PC-9 (cell line): ENCODE measurements around the gene ATRNL1. TPM values are rescaled to one million over a fixed set of nuclear protein-coding genes. Genes with fewer than 3 reads are reported as not detected.

Experiments
- BruUV-seq: library from RNA; stranded (reverse); fragments of 400-500 nt; replicated peaks from 2 replicates; lab custom pipeline; 2021; lab: Mats Ljungman, UMichigan
- CTCF ChIA-PET: fragments of 300-600 bp; sonication (Branson Sonifier 250); formaldehyde crosslinking; loops from one replicate; lab custom pipeline; 2022; ENCODE audit warnings: antibody characterized with exemption; lab: Charles Lee
- POLR2A ChIA-PET: fragments of 300-600 bp; sonication (Branson Sonifier 250); formaldehyde crosslinking; loops from one replicate; lab custom pipeline; 2022; ENCODE audit warnings: antibody characterized with exemption; ENCODE audit not compliant: unreplicated experiment; lab: Charles Lee
- DNase-seq, 2 experiments: peaks; one replicate each; pipeline versions ENCODE4 v3.0.0 to v3.0.0-alpha.2; 2015 to 2022; ENCODE audit warnings: mixed read lengths in 1 of 2
- H2AFZ ChIP-seq: fragments of 200-600 bp; sonication (generic); 2 replicates; pipeline ENCODE4 v1.8.1; 2017; ENCODE audit warnings: antibody characterized with exemption
- H3F3A ChIP-seq: fragments of 200-600 bp; sonication (generic); 2 replicates; pipeline ENCODE4 v1.8.1; 2017; ENCODE audit warnings: antibody characterized with exemption, mild to moderate bottlenecking, low read depth; ENCODE audit not compliant: insufficient read depth
- H3K27ac ChIP-seq: fragments of 200-600 bp; sonication (generic); 2 replicates; pipeline ENCODE4 v1.6.1; 2016; ENCODE audit warnings: mixed run types
- H3K27me3 ChIP-seq: fragments of 200-600 bp; sonication (generic); 2 replicates; pipeline ENCODE4 v1.6.1; 2016; ENCODE audit warnings: low read depth, mixed run types; ENCODE audit not compliant: insufficient read depth
- H3K36me3 ChIP-seq: fragments of 200-600 bp; sonication (generic); 2 replicates; pipeline ENCODE4 v1.6.1; 2016; ENCODE audit warnings: low read depth, mixed run types
- H3K4me1 ChIP-seq: fragments of 200-600 bp; sonication (generic); replicated peaks from 2 replicates; pipeline ENCODE4 v1.6.1; 2016; ENCODE audit warnings: mixed run types; ENCODE audit not compliant: insufficient read depth
- H3K4me2 ChIP-seq: fragments of 200-600 bp; sonication (generic); 2 replicates; pipeline ENCODE4 v1.6.1; 2017; ENCODE audit warnings: mixed run types
- H3K4me3 ChIP-seq: fragments of 200-600 bp; sonication (generic); 2 replicates; pipeline ENCODE4 v1.6.1; 2016; ENCODE audit warnings: mixed run types
- H3K79me2 ChIP-seq: fragments of 200-600 bp; sonication (generic); 2 replicates; pipeline ENCODE4 v1.6.1; 2017; ENCODE audit warnings: low read depth, mixed run types
- H3K9me2 ChIP-seq: fragments of 200-600 bp; sonication (generic); 2 replicates; pipeline ENCODE4 v1.8.1; 2017; ENCODE audit warnings: mild to moderate bottlenecking; ENCODE audit not compliant: insufficient read depth
- H3K9me3 ChIP-seq: fragments of 200-600 bp; sonication (generic); 2 replicates; pipeline ENCODE4 v1.8.1; 2016; ENCODE audit warnings: low read depth; ENCODE audit not compliant: insufficient read depth
- H4K20me1 ChIP-seq: fragments of 200-600 bp; sonication (generic); 2 replicates; pipeline ENCODE4 v1.8.1; 2017; ENCODE audit not compliant: insufficient read depth
- EZH2 ChIP-seq: fragments of 200-600 bp; sonication (generic); IDR thresholded peaks from 2 replicates; pipeline ENCODE4 v1.8.0; 2017; ENCODE audit warnings: antibody characterized with exemption, low read depth
- intact Hi-C: fragments of 100-400 bp; cut with micrococcal nuclease; formaldehyde crosslinking; loops from one replicate; pipeline ENCODE4 v1.10.0; 2022; ENCODE audit not compliant: unreplicated experiment
- total RNA-seq: library from RNA; stranded (reverse); gene quantifications from 2 replicates; pipeline ENCODE4 v1.2.3, GENCODE V29; 2021
- TF ChIP-seq, protein P1 (sequence below): fragments of 200-600 bp; sonication (generic); conservative IDR thresholded peaks from 2 replicates; pipeline ENCODE4 v1.6.1; 2017; ENCODE audit warnings: mixed run types, antibody characterized with exemption, mild to moderate bottlenecking, moderate library complexity

The ATRNL1 gene
- total RNA-seq, 1 experiment from 2014 or later: not detected

DNA sequence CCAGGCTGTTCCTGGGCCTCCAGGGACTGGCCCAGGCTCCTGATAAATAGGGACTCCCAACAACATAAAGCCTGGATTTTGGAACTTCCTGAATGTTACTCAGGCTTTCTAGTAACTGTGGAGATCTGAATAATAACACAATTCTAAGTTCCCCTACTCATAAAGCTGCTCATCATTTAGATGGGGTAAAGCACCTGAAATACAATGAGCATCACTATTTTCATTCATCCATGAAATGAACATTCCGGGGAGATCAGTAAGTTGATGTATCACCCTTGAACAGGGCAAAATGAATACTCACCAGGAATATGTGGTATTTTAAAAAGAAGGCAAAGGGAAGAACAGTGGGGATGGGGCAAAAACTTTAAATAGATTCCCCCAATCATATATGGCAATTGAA, 48.3 kb upstream of the ATRNL1 start:
- Histone ChIP-seq H3K36me3 (no peaks in the 10 kb centered on the region), H3F3A (no peaks in the 10 kb centered on the region), H3K4me3 (no peak overlapping the region), H3K27ac (no peak overlapping the region), H3K4me1 (no peaks in the 10 kb centered on the region), H3K4me2 (no peak overlapping the region), H3K9me2 (no peaks in the 10 kb centered on the region), H4K20me1 (no peaks in the 10 kb centered on the region; the same call in 1 of the 2 replicates), H3K79me2 (no peaks in the 10 kb centered on the region), H3K27me3 (0 out of 2 replicates have a peak, but pooled peaks cover 3% of the 10 kb centered on the region), H2AFZ (no peak overlapping the region), H3K9me3 (no peaks in the 10 kb centered on the region)
- DNase-seq: no peak
- TF ChIP-seq, protein P1, sequence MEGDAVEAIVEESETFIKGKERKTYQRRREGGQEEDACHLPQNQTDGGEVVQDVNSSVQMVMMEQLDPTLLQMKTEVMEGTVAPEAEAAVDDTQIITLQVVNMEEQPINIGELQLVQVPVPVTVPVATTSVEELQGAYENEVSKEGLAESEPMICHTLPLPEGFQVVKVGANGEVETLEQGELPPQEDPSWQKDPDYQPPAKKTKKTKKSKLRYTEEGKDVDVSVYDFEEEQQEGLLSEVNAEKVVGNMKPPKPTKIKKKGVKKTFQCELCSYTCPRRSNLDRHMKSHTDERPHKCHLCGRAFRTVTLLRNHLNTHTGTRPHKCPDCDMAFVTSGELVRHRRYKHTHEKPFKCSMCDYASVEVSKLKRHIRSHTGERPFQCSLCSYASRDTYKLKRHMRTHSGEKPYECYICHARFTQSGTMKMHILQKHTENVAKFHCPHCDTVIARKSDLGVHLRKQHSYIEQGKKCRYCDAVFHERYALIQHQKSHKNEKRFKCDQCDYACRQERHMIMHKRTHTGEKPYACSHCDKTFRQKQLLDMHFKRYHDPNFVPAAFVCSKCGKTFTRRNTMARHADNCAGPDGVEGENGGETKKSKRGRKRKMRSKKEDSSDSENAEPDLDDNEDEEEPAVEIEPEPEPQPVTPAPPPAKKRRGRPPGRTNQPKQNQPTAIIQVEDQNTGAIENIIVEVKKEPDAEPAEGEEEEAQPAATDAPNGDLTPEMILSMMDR: no peak
- no peak for TF ChIP-seq EZH2
- BruUV-seq: no TSS peak
- POLR2A ChIA-PET: no interaction called here
- intact Hi-C loops: no loop called here
- CTCF ChIA-PET: no interaction called here

DNA sequence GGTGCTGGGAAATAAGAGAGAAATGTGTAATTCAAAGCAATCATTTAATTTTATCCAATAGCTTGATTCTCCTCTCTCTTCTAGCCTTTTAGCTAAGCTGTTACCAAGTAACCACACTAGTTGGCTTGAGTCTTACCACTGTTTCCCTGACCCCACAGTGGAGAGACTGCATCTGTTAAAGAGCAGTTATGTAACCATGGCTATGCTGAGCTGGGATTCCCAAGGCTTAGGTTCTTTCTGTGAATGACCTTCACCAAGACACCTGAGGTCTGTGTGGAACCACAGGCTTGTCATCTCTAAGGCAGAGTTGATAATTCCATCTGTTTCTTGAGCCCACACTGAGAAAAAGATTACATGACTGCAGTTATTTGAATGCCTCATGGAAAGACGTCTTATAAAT, 47.7 kb upstream of the ATRNL1 start:
- no peak for DNase-seq
- no TSS peak for BruUV-seq
- intact Hi-C loops: no loop called here

GRCh38 chr10:115046686-115047236, 46.4 kb upstream of the ATRNL1 start:
- ChIA-PET POLR2A (no interaction called here), CTCF (no interaction called here)
- Histone ChIP-seq H3K79me2 (no peaks in the 10 kb centered on the region), H3K4me2 (no peak overlapping the region), H3K9me2 (no peaks in the 10 kb centered on the region), H2AFZ (no peak overlapping the region), H3K27me3 (0 out of 2 replicates have a peak, but pooled peaks cover 3% of the 10 kb centered on the region), H3K36me3 (no peaks in the 10 kb centered on the region), H3K4me1 (no peaks in the 10 kb centered on the region), H3K9me3 (no peaks in the 10 kb centered on the region), H3F3A (no peaks in the 10 kb centered on the region), H3K27ac (no peak overlapping the region), H4K20me1 (no peaks in the 10 kb centered on the region; the same call in 1 of the 2 replicates), H3K4me3 (no peak overlapping the region)
- no peak for TF ChIP-seq EZH2
- TF ChIP-seq, protein P1: no peak
- BruUV-seq: no TSS peak
- intact Hi-C loops: no loop called here
- no peak for DNase-seq

More for the DNA sequence above, 47.7 kb upstream of the ATRNL1 start:
- Histone ChIP-seq H3K4me1 (no peaks in the 10 kb centered on the region), H3K9me2 (no peaks in the 10 kb centered on the region), H2AFZ (no peak overlapping the region), H4K20me1 (no peaks in the 10 kb centered on the region; the same call in 1 of the 2 replicates), H3K4me2 (no peak overlapping the region), H3K9me3 (no peaks in the 10 kb centered on the region), H3K27ac (no peak overlapping the region), H3K79me2 (no peaks in the 10 kb centered on the region), H3K4me3 (no peak overlapping the region), H3K27me3 (0 out of 2 replicates have a peak, but pooled peaks cover 3% of the 10 kb centered on the region), H3F3A (no peaks in the 10 kb centered on the region), H3K36me3 (no peaks in the 10 kb centered on the region)
- CTCF ChIA-PET: no interaction called here
- TF ChIP-seq, protein P1: no peak
- no peak for TF ChIP-seq EZH2
- POLR2A ChIA-PET: no interaction called here
